ENCODE measurements around the gene TRRAP. TPM values are rescaled to one million over a fixed set of nuclear protein-coding genes. Genes with fewer than 3 reads are reported as not detected.

The TRRAP gene
- polyA plus RNA-seq, 1 donor from 2014 or later: 12.9 TPM

GRCh38 chr7:98985406-98985805 lies 107.1 kb downstream of the TRRAP start:
- Histone ChIP-seq H3F3A (ENCODE audit: insufficient read depth, low read length, poor library complexity, severe bottlenecking) (no peaks in the 10 kb centered on the region), H3K9me2 (ENCODE audit: insufficient read depth, low read length) (no peaks in the 10 kb centered on the region), H3K27ac (ENCODE audit: low read length) (no peak overlapping the region), H3K9ac (ENCODE audit: low read length) (no peak overlapping the region), H3K36me3 (ENCODE audit: insufficient read depth, low read length) (peaks cover 21% of the 10 kb centered on the region), H3K27me3 (ENCODE audit: insufficient read depth, low read depth, low read length) (no peaks in the 10 kb centered on the region), H3K4me2 (ENCODE audit: low read length) (no peak overlapping the region), H2AFZ (ENCODE audit: low read depth, low read length) (no peak overlapping the region), H3K79me2 (replicated peaks; ENCODE audit: insufficient read depth, low read length) (no peaks in the 10 kb centered on the region), H4K20me1 (ENCODE audit: insufficient read depth) (no peaks in the 10 kb centered on the region), H3K4me3 (ENCODE audit: low read length) (no peak overlapping the region), H3K9me3 (ENCODE audit: low read length) (peaks cover 4% of the 10 kb centered on the region)
- no peak for TF ChIP-seq MXI1 (conservative IDR thresholded peaks at IDR 0.05; ENCODE audit: poor library complexity, severe bottlenecking)
- TF ChIP-seq REST (IDR thresholded peaks at IDR 0.05; ENCODE audit: borderline replicate concordance): no peak
- no peak for TF ChIP-seq TAF1 (IDR thresholded peaks at IDR 0.05; ENCODE audit: low read depth)
- TF ChIP-seq RAD21 (conservative IDR thresholded peaks at IDR 0.05): no peak
- no peak for TF ChIP-seq EZH2 (IDR thresholded peaks at IDR 0.05; ENCODE audit: borderline replicate concordance, insufficient read depth, low read length, poor library complexity, severe bottlenecking)
- TF ChIP-seq POLR2AphosphoS5 (IDR thresholded peaks at IDR 0.05): no peak
- no peak for TF ChIP-seq SMC3 (conservative IDR thresholded peaks at IDR 0.05; ENCODE audit: poor library complexity)
- TF ChIP-seq EP300 (conservative IDR thresholded peaks at IDR 0.05; ENCODE audit: poor library complexity, severe bottlenecking): no peak
- TF ChIP-seq CTCF (IDR thresholded peaks at IDR 0.05; ENCODE audit: poor library complexity, severe bottlenecking): no peak

GRCh38 chr7:98985945-98986344 lies 107.6 kb downstream of the TRRAP start:
- Histone ChIP-seq H3K27me3 (ENCODE audit: insufficient read depth, low read depth, low read length) (no peaks in the 10 kb centered on the region), H3K27ac (ENCODE audit: low read length) (no peak overlapping the region), H3K79me2 (replicated peaks; ENCODE audit: insufficient read depth, low read length) (no peaks in the 10 kb centered on the region), H3K4me3 (ENCODE audit: low read length) (no peak overlapping the region), H4K20me1 (ENCODE audit: insufficient read depth) (no peaks in the 10 kb centered on the region), H2AFZ (ENCODE audit: low read depth, low read length) (no peak overlapping the region), H3K9me3 (ENCODE audit: low read length) (peaks cover 4% of the 10 kb centered on the region), H3K36me3 (ENCODE audit: insufficient read depth, low read length) (peaks cover 21% of the 10 kb centered on the region), H3K9ac (ENCODE audit: low read length) (no peak overlapping the region), H3K9me2 (ENCODE audit: insufficient read depth, low read length) (no peaks in the 10 kb centered on the region), H3K4me2 (ENCODE audit: low read length) (no peak overlapping the region), H3F3A (ENCODE audit: insufficient read depth, low read length, poor library complexity, severe bottlenecking) (no peaks in the 10 kb centered on the region)
- TF ChIP-seq POLR2AphosphoS5 (IDR thresholded peaks at IDR 0.05): no peak
- TF ChIP-seq CTCF (IDR thresholded peaks at IDR 0.05; ENCODE audit: poor library complexity, severe bottlenecking): no peak
- TF ChIP-seq EZH2 (IDR thresholded peaks at IDR 0.05; ENCODE audit: borderline replicate concordance, insufficient read depth, low read length, poor library complexity, severe bottlenecking): no peak
- no peak for TF ChIP-seq SMC3 (conservative IDR thresholded peaks at IDR 0.05; ENCODE audit: poor library complexity)
- no peak for TF ChIP-seq EP300 (conservative IDR thresholded peaks at IDR 0.05; ENCODE audit: poor library complexity, severe bottlenecking)
- TF ChIP-seq TAF1 (IDR thresholded peaks at IDR 0.05; ENCODE audit: low read depth): no peak
- no peak for TF ChIP-seq MXI1 (conservative IDR thresholded peaks at IDR 0.05; ENCODE audit: poor library complexity, severe bottlenecking)
- no peak for TF ChIP-seq RAD21 (conservative IDR thresholded peaks at IDR 0.05)
- no peak for TF ChIP-seq REST (IDR thresholded peaks at IDR 0.05; ENCODE audit: borderline replicate concordance)

All from neural cell (in vitro differentiated cells).